ENCODE results near the gene GNB1L.

The GNB1L gene

GRCh38 chr22:19854778-19855503 is at the start of gene GNB1L, which contains the start of gene RTL10:
Gene GNB1L (minus strand): TSS chr22:19854874. CDS start chr22:19821355, 33,519 bp downstream.
Gene RTL10 (minus strand): TSS chr22:19854874. CDS start chr22:19852261, 2,613 bp downstream.
- 0 out of 2 replicates have a peak, but pooled peaks have one; percentile 9 for TF ChIP-seq CTCF (IDR thresholded peaks at IDR 0.05)

- TF ChIP-seq CTCF (IDR thresholded peaks at IDR 0.05) = no peak
These were observed 49.6 kb upstream of the GNB1L start for GRCh38 chr22:19904174-19904856.

- TF ChIP-seq CTCF (IDR thresholded peaks at IDR 0.05) = no peak
These were observed 48.8 kb upstream of the GNB1L start for GRCh38 chr22:19903513-19903912.

- no peak for TF ChIP-seq CTCF (IDR thresholded peaks at IDR 0.05)
These were observed 48.4 kb upstream of the GNB1L start for GRCh38 chr22:19903031-19903430.

GRCh38 chr22:19902245-19902715 is 47.6 kb upstream of the GNB1L start:
- TF ChIP-seq CTCF (IDR thresholded peaks at IDR 0.05) = no peak

GRCh38 chr22:19901577-19902244 is 47.0 kb upstream of the GNB1L start:
- no peak for TF ChIP-seq CTCF (IDR thresholded peaks at IDR 0.05)

GRCh38 chr22:19900707-19901436 is 46.2 kb upstream of the GNB1L start:
- no peak for TF ChIP-seq CTCF (IDR thresholded peaks at IDR 0.05)
